Esophagus squamous epithelium (tissue), 5 donors: ENCODE results near the gene PTPN20. TPM values are rescaled to one million over a fixed set of nuclear protein-coding genes. Genes with fewer than 3 reads are reported as not detected.

ENCODE experiments used
- DNase-seq: peaks from one replicate; lab custom pipeline; 2025; lab: John Stamatoyannopoulos, UW
- H3K27ac ChIP-seq, 4 donors: fragments of 200-600 bp; sonication (generic); one replicate each; pipeline ENCODE4 v1.5.1; 2016 to 2019; ENCODE audit warnings: mild to moderate bottlenecking in 1 of 4
- H3K27me3 ChIP-seq, 4 donors: fragments of 200-600 bp; sonication (generic); 1 replicate in 3 of 4; 2 replicates in 1 of 4; pipeline versions ENCODE4 v1.5.1 to v1.6.0; 2017 to 2021; ENCODE audit warnings: antibody characterized with exemption in 1 of 4
- H3K36me3 ChIP-seq, 3 donors: fragments of 200-600 bp; sonication (generic); one replicate each; pipeline ENCODE4 v1.5.1; 2016 to 2019
- H3K4me1 ChIP-seq, 3 donors: fragments of 200-600 bp; sonication (generic); one replicate each; pipeline ENCODE4 v1.5.1; 2017 to 2019
- H3K4me3 ChIP-seq, 4 donors: fragments of 200-600 bp; sonication (generic); 1 replicate in 3 of 4; 2 replicates in 1 of 4; pipeline ENCODE4 v1.5.1; 2016 to 2019; ENCODE audit warnings: mild to moderate bottlenecking in 2 of 4, moderate library complexity in 1 of 4
- H3K9me3 ChIP-seq, 3 donors: fragments of 200-600 bp; sonication (generic); one replicate each; pipeline ENCODE4 v1.5.1; 2016 to 2019
- POLR2A ChIP-seq, 4 donors: fragments of 450-650 bp; IDR thresholded peaks; one replicate each; pipeline ENCODE4 v1.6.1; 2017; ENCODE audit warnings: antibody characterized with exemption in 4 of 4, mild to moderate bottlenecking in 4 of 4, moderate library complexity in 3 of 4
- WGBS, 2 donors: methylation state at CpG; one replicate each; pipeline ENCODE4 v1.1.5; 2018; 5-methylcytosine and 5-hydroxymethylcytosine counted together
- intact Hi-C: fragments of 100-400 bp; cut with DNase I; formaldehyde crosslinking; loops from one replicate; pipeline ENCODE4 v1.15.0; 2022
- total RNA-seq, 4 donors: library from RNA; depleted of rRNA; stranded (reverse); fragments of >200 nt; gene quantifications; one replicate each; pipeline ENCODE4 v1.1.0, GENCODE V29; 2016
- TF ChIP-seq, protein P1 (sequence below), 6 experiments: fragments of 450-650 bp in 4 of 6; fragments of 200-600 bp in 2 of 6; sonication (generic) in 2 of 6; IDR thresholded peaks; one replicate each; pipeline ENCODE4 v1.5.1; 2016 to 2019; ENCODE audit warnings: antibody characterized with exemption in 6 of 6, mild to moderate bottlenecking in 4 of 6, moderate library complexity in 4 of 6
- donor health status: DM: yes; HTN: yes; CAD: no.

PTPN20 gene
- total RNA-seq, 4 donors from 2014 or later = 1.8 to 7.5 (median 5.0) TPM

DNA sequence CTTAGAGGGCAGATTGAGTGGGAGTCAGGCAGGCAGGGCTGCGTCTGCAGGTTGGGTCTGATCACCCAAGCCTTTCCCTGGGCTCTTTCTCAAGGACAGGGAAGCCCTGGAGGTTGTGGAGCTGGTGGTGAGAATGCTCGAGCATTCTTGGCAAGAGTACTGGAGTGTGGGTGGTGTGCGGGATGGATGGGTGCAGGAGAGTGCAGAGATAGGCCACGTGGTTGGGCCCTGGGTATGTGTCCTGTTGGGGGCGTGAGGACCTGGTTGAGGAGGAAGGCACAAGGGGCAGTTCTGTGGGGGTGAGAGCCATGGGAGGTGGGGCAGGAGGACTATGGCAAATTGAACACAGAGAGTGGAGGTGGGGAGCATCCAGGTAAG is 135.9 kb downstream of the PTPN20 start:
- Histone ChIP-seq H3K4me3 (no peak overlapping the region), H3K27me3 (no peaks in the 10 kb centered on the region), H3K27ac (no peak overlapping the region), H3K4me1 (peaks cover 0 to 8% (median 0%) of the 10 kb centered on the region in 3 donors), H3K9me3 (no peaks in the 10 kb centered on the region), H3K36me3 (no peaks in the 10 kb centered on the region)
- intact Hi-C loops = loop anchor here (5.0 kb wide), 1 partner anchor 265 kb away; no protein-coding TSS in a partner anchor
- no peak for DNase-seq
- WGBS, 2 donors = 63 to 82% methylated on average over 5 of the region's 5 CpGs
- TF ChIP-seq POLR2A (IDR thresholded peaks at IDR 0.05) = no peak
- TF ChIP-seq, protein P1, sequence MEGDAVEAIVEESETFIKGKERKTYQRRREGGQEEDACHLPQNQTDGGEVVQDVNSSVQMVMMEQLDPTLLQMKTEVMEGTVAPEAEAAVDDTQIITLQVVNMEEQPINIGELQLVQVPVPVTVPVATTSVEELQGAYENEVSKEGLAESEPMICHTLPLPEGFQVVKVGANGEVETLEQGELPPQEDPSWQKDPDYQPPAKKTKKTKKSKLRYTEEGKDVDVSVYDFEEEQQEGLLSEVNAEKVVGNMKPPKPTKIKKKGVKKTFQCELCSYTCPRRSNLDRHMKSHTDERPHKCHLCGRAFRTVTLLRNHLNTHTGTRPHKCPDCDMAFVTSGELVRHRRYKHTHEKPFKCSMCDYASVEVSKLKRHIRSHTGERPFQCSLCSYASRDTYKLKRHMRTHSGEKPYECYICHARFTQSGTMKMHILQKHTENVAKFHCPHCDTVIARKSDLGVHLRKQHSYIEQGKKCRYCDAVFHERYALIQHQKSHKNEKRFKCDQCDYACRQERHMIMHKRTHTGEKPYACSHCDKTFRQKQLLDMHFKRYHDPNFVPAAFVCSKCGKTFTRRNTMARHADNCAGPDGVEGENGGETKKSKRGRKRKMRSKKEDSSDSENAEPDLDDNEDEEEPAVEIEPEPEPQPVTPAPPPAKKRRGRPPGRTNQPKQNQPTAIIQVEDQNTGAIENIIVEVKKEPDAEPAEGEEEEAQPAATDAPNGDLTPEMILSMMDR (IDR thresholded peaks at IDR 0.05) = no peak

DNA sequence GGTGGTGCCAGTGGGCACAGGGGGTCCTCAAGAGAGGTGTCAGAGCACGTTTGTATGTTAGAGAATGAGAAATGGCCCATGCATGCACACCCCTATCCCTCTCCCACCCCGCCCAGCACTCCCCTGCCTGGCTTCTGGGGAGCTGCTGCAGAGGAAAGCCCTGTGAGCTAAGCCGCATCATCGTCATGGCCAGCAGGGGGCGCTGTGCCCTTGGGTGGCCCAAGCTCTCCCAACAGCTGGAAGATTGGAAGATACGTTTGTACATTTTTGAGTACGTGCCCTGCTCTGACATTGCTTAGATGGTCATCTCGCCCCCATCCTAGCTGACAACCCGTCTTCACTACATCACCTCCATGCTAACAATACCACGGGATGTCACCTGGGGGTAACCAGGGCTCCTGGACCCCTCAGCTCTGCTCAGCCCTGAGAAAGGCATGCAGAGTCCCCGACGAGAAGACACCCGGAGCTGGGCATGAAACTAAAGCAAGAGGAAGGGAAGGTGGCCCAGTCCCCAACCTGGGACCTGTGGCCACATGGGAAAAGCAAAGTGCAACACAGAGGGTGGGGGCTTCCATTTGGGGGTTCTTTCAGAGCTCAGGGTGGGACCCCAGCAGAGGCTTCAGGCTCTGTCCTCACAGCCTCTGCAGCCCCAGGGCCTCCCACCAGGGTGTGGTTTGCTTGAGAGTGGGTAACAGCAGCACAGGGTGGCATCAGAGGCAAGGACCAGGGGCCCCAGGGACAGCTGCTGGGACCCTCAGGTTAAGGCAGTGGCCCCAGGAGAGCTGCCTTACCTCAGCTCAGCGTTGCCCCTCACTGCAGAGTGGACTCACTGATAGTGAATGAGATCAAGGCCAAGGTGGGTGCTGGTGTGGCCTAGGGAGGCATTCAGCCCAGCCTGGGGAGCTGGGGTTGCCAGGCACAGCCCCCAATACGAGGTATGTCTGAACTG is 136.6 kb downstream of the PTPN20 start:
- Histone ChIP-seq H3K36me3 (no peaks in the 10 kb centered on the region), H3K27ac (no peak overlapping the region), H3K27me3 (no peaks in the 10 kb centered on the region), H3K9me3 (no peaks in the 10 kb centered on the region), H3K4me3 (no peak overlapping the region), H3K4me1 (peaks cover 0 to 8% (median 0%) of the 10 kb centered on the region in 3 donors)
- TF ChIP-seq, protein P1 (IDR thresholded peaks at IDR 0.05) = peak; percentile 77 to 92 (median 87)
- no peak for TF ChIP-seq POLR2A (IDR thresholded peaks at IDR 0.05)
- peak; percentile 11 for DNase-seq
- 48 to 78% methylated on average over 4 to 8 of the region's 15 CpGs for WGBS, 2 donors
- intact Hi-C loops = loop anchor here (5.0 kb wide), 1 partner anchor 264 kb away; no protein-coding TSS in a partner anchor

DNA sequence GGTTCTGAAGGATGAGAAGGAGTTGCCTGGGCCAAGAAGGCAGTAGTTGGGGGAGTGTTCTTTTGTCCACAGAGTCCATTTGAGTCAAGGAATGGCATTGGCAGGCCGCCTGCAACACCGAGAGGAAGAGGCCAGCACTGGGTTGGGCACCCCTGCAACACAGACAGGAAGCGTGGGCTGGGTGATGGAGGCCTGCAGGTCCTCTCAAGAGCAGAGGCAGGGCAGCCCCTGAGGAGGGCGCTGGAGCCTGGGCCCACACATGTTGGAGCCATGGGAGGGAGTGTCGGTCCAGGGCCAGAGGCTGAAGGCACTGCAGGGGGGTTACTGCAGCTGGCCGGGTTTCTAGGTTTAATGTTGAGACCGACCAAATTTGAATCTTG is 137.3 kb downstream of the PTPN20 start:
- WGBS, 2 donors = 52 to 89% methylated on average over 1 to 5 of the region's 7 CpGs
- no peak for DNase-seq

DNA sequence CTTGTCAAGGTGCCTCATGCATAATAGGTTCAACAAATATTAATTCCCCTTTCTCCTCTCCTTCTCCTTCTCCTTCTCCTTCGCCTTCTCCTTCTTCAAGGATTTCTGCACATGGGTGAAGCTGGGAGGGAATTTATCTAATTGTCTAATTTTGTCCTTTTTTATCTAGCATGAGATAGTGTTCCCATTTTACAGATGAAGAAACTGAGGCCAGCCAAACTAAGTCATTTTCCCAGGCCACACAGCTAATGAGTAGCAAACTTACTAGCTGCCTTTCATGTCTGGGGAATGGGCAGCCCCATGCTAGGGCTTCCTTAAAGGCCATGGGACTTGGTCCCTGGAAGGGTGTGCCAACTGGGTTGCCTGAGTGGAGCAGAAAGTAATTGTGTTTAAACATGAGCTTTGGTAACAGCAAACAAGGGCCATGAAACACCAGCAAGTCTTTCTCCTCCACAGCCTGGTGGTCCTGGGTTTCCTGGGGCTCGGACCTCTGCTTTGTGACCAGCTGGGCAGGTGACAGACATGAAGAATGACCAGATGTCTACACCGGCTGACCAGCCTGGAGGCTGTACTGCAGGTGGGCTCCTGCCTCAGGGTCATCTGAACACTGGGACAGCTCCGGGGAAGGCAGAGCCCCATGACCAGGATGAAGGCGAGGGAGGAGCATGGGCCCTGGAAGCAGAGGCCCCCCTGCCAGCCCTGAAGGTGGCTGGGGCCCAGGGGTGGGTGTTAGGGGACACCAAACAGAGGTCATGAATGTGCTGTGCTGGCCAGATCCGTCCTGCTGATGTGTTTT is 138.0 kb downstream of the PTPN20 start:
- 71 to 80% methylated on average over 1 to 3 of the region's 6 CpGs for WGBS, 2 donors
- Histone ChIP-seq H3K4me3 (no peak overlapping the region), H3K27ac (no peak overlapping the region), H3K27me3 (no peaks in the 10 kb centered on the region), H3K9me3 (no peaks in the 10 kb centered on the region), H3K36me3 (no peaks in the 10 kb centered on the region), H3K4me1 (peaks cover 0 to 8% (median 0%) of the 10 kb centered on the region in 3 donors)
- TF ChIP-seq, protein P1 (IDR thresholded peaks at IDR 0.05) = no peak
- TF ChIP-seq POLR2A (IDR thresholded peaks at IDR 0.05) = no peak
- DNase-seq = no peak
- intact Hi-C loops = loop anchor here (5.0 kb wide), 1 partner anchor 263 kb away; no protein-coding TSS in a partner anchor

More for the DNA sequence above, 137.3 kb downstream of the PTPN20 start:
- Histone ChIP-seq H3K4me1 (peaks cover 0 to 8% (median 0%) of the 10 kb centered on the region in 3 donors), H3K27me3 (no peaks in the 10 kb centered on the region), H3K27ac (no peak overlapping the region), H3K9me3 (no peaks in the 10 kb centered on the region), H3K4me3 (no peak overlapping the region), H3K36me3 (no peaks in the 10 kb centered on the region)
- TF ChIP-seq, protein P1 (IDR thresholded peaks at IDR 0.05) = no peak
- no peak for TF ChIP-seq POLR2A (IDR thresholded peaks at IDR 0.05)
- intact Hi-C loops = loop anchor here (5.0 kb wide), 1 partner anchor 264 kb away; no protein-coding TSS in a partner anchor
